CD4-positive, alpha-beta T cell (primary cell): ENCODE measurements around the gene CTSK. TPM values are rescaled to one million over a fixed set of nuclear protein-coding genes. Genes with fewer than 3 reads are reported as not detected.

Experiments
- ATAC-seq: fragments of 200-7000 bp; cut with Tn5 transposase; one replicate; pipeline ENCODE4 v1.10.0; 2022; ENCODE audit warnings: mild to moderate bottlenecking; ENCODE audit not compliant: poor library complexity
- CTCF ChIA-PET: fragments of 350-600 bp; sonication (Branson Sonifier 250); formaldehyde crosslinking; loops from one replicate; lab custom pipeline; 2021; ENCODE audit warnings: antibody characterized with exemption, inconsistent platforms; lab: Charles Lee
- POLR2A ChIA-PET: fragments of 350-600 bp; sonication (Branson Sonifier 250); formaldehyde crosslinking; loops from one replicate; lab custom pipeline; 2021; ENCODE audit warnings: antibody characterized with exemption, inconsistent platforms; lab: Charles Lee
- DNase-seq, 14 experiments: peaks; one replicate each; pipeline ENCODE4 v3.0.0-alpha.2; 2013 to 2020; ENCODE audit warnings: mixed read lengths in 2 of 14
- H3K27ac ChIP-seq, 2 donors: one replicate each; pipeline versions ENCODE4 v1.5.1 to v1.7.0; 2013; ENCODE audit warnings: low read length in 2 of 2, low read depth in 1 of 2, mild to moderate bottlenecking in 1 of 2
- H3K27me3 ChIP-seq, 2 experiments: 1 replicate in 1 of 2; 2 replicates in 1 of 2; pipeline versions ENCODE4 v1.6.1 to v1.7.0; 2013; ENCODE audit warnings: low read length in 2 of 2, control low read depth in 1 of 2, mild to moderate bottlenecking in 1 of 2, moderate library complexity in 1 of 2; ENCODE audit not compliant: insufficient read depth in 2 of 2, control insufficient read depth in 1 of 2
- H3K36me3 ChIP-seq: one replicate; pipeline ENCODE4 v1.6.1; 2013; ENCODE audit warnings: low read length, control low read depth; ENCODE audit not compliant: insufficient read depth
- H3K4me1 ChIP-seq: one replicate; pipeline ENCODE4 v1.6.1; 2013; ENCODE audit warnings: low read length, control low read depth; ENCODE audit not compliant: insufficient read depth
- H3K4me3 ChIP-seq: one replicate; pipeline ENCODE4 v1.5.1; 2013; ENCODE audit warnings: mild to moderate bottlenecking, low read length, moderate library complexity
- H3K9me3 ChIP-seq, 2 experiments: 1 replicate in 1 of 2; 2 replicates in 1 of 2; pipeline versions ENCODE4 v1.6.1 to v1.7.0; 2013; ENCODE audit warnings: low read length in 2 of 2, mild to moderate bottlenecking in 2 of 2, control low read depth in 1 of 2, moderate library complexity in 1 of 2; ENCODE audit not compliant: control insufficient read depth in 1 of 2, insufficient read depth in 1 of 2
- H3K27ac Mint-ChIP-seq: one replicate; pipeline ENCODE4 v1.8.0; 2020; ENCODE audit warnings: mixed read lengths
- H3K27me3 Mint-ChIP-seq: one replicate; pipeline ENCODE4 v1.8.0; 2021; ENCODE audit warnings: mixed read lengths
- H3K36me3 Mint-ChIP-seq: one replicate; pipeline ENCODE4 v1.8.0; 2021; ENCODE audit warnings: low read depth, mixed read lengths
- H3K4me1 Mint-ChIP-seq: one replicate; pipeline ENCODE4 v1.8.0; 2021; ENCODE audit warnings: low read depth, mixed read lengths
- H3K4me3 Mint-ChIP-seq: one replicate; pipeline ENCODE4 v1.8.0; 2020; ENCODE audit warnings: mild to moderate bottlenecking, mixed read lengths
- H3K9me3 Mint-ChIP-seq: one replicate; pipeline ENCODE4 v1.8.0; 2020; ENCODE audit warnings: mixed read lengths
- CTCF ChIP-seq: fragments of 200-600 bp; IDR thresholded peaks from one replicate; pipeline ENCODE4 v1.8.0; 2022; ENCODE audit warnings: antibody characterized with exemption, mild to moderate bottlenecking
- intact Hi-C, 2 experiments: fragments of 100-400 bp; cut with DNase I in 1 of 2; cut with micrococcal nuclease in 1 of 2; formaldehyde crosslinking; loops; one replicate each; pipeline versions ENCODE4 v1.15.1 to v1.9.0; 2023 to 2025; cut with DNase I, micrococcal nuclease
- total RNA-seq, 174 experiments: library from RNA in 2 of 174; stranded (reverse) in 2 of 174; gene quantifications; one replicate each; pipeline ENCODE4 v1.2.3 and lab custom pipeline; 2021 to 2026

The CTSK gene
- total RNA-seq, 2 experiments from 2014 or later: 11.2 to 11.8 TPM

- H3K9me3 Mint-ChIP-seq: no peaks in the 10 kb centered on the region
These were observed 19.1 kb downstream of the CTSK start for GRCh38 chr1:150788946-150789345.

DNA sequence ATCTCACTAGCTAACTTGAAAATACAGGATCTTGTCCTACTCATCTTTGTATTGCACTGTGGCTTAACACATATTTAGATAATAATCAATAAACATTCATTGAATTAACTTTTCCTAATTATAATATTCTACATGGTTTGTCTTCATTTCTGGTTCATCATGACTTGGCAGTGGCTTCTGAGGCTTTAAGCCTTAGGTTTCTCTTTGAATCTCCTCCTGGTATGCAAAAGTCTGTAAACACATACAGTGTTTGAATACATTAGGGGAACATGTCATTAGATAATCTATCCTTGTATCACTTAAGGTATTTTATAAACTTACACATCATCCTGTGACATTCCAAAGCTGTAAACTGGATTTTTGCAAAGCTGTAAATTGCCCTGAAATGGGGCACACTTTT, 20.6 kb downstream of the CTSK start:
- Histone ChIP-seq H3K4me1 (no peaks in the 10 kb centered on the region), H3K4me3 (no peak overlapping the region), H3K9me3 (no peaks in the 10 kb centered on the region), H3K27ac (no peak overlapping the region), H3K36me3 (no peaks in the 10 kb centered on the region), H3K27me3 (no peaks in the 10 kb centered on the region)
- TF ChIP-seq CTCF: no peak
- ChIA-PET CTCF (no interaction called here), POLR2A (no interaction called here)
- ATAC-seq: no peak
- DNase-seq: no peak
- intact Hi-C loops: no loop called here
- Mint-ChIP-seq H3K9me3 (no peaks in the 10 kb centered on the region), H3K4me1 (no peaks in the 10 kb centered on the region), H3K27me3 (no peaks in the 10 kb centered on the region), H3K27ac (no peak overlapping the region), H3K4me3 (no peak overlapping the region), H3K36me3 (no peaks in the 10 kb centered on the region)

More at GRCh38 chr1:150788946-150789345, 19.1 kb downstream of the CTSK start:
- POLR2A ChIA-PET: no interaction called here
- no peak overlapping the region for H3K4me3 Mint-ChIP-seq
- no peaks in the 10 kb centered on the region for H3K4me1 ChIP-seq
- no peaks in the 10 kb centered on the region for H3K27me3 Mint-ChIP-seq
- H3K27ac ChIP-seq: no peak overlapping the region
- H3K36me3 ChIP-seq: no peaks in the 10 kb centered on the region
- no peaks in the 10 kb centered on the region for H3K9me3 ChIP-seq
- no peak for ATAC-seq
- no peaks in the 10 kb centered on the region for H3K4me1 Mint-ChIP-seq
- CTCF ChIA-PET: no interaction called here
- DNase-seq: no peak
- TF ChIP-seq CTCF: no peak
- H3K27me3 ChIP-seq: no peaks in the 10 kb centered on the region
- no peak overlapping the region for H3K4me3 ChIP-seq
- intact Hi-C loops: no loop called here
- H3K36me3 Mint-ChIP-seq: no peaks in the 10 kb centered on the region
- H3K27ac Mint-ChIP-seq: no peak overlapping the region

- Mint-ChIP-seq H3K27ac (no peak overlapping the region), H3K27me3 (no peaks in the 10 kb centered on the region), H3K4me1 (peaks cover 7% of the 10 kb centered on the region), H3K9me3 (no peaks in the 10 kb centered on the region), H3K36me3 (no peaks in the 10 kb centered on the region), H3K4me3 (no peak overlapping the region)
- ChIA-PET CTCF (no interaction called here), POLR2A (no interaction called here)
- TF ChIP-seq CTCF: no peak
- intact Hi-C loops: no loop called here
- Histone ChIP-seq H3K9me3 (no peaks in the 10 kb centered on the region), H3K27me3 (no peaks in the 10 kb centered on the region), H3K4me1 (no peaks in the 10 kb centered on the region), H3K36me3 (no peaks in the 10 kb centered on the region), H3K27ac (no peak overlapping the region), H3K4me3 (no peak overlapping the region)
- ATAC-seq (no peak), DNase-seq (no peak)
These were observed 27.6 kb downstream of the CTSK start for GRCh38 chr1:150780510-150780909.
